Amygdala (tissue), 56 donors: Measurements from ENCODE around the gene GDF7.

Experiments
- DNase-seq, 56 donors: peaks; one replicate each; lab custom pipeline; 2025; lab: John Stamatoyannopoulos, UW

GDF7 gene

GRCh38 chr2:20666304-20667150, at the start of gene GDF7:
TSS of gene GDF7 (plus strand) at chr2:20667144. CDS start at chr2:20667240, 96 bp downstream.
- no peak for DNase-seq

- peak; percentile 37 to 98 (median 90) for DNase-seq
Observed at GRCh38 chr2:20617892-20618467, 49.0 kb upstream of the GDF7 start.

- DNase-seq = peak in 1 of 56 donors; percentile 30
Observed at GRCh38 chr2:20618468-20618885, 48.5 kb upstream of the GDF7 start.

- DNase-seq = no peak
Observed at GRCh38 chr2:20618886-20619521, 47.9 kb upstream of the GDF7 start.

- no peak for DNase-seq
Observed at GRCh38 chr2:20619624-20620024, 47.3 kb upstream of the GDF7 start.

- DNase-seq = no peak
Observed at GRCh38 chr2:20620271-20620681, 46.7 kb upstream of the GDF7 start.

- DNase-seq = no peak
Observed at GRCh38 chr2:20620696-20621365, 46.1 kb upstream of the GDF7 start.

GRCh38 chr2:20621366-20622295, 45.3 kb upstream of the GDF7 start:
- no peak for DNase-seq

GRCh38 chr2:20622296-20622686, 44.7 kb upstream of the GDF7 start:
- no peak for DNase-seq

- no peak for DNase-seq
Observed at GRCh38 chr2:20622731-20623130, 44.2 kb upstream of the GDF7 start.

- no peak for DNase-seq
Observed at GRCh38 chr2:20623241-20623640, 43.7 kb upstream of the GDF7 start.

- no peak for DNase-seq
Observed at GRCh38 chr2:20623741-20624155, 43.2 kb upstream of the GDF7 start.

- no peak for DNase-seq
Observed at GRCh38 chr2:20624156-20624883, 42.6 kb upstream of the GDF7 start.

- DNase-seq = no peak
Observed at GRCh38 chr2:20624884-20625485, 42.0 kb upstream of the GDF7 start.

GRCh38 chr2:20625491-20626391, 41.2 kb upstream of the GDF7 start:
- DNase-seq = peak in 3 of 56 donors; percentile 17 to 54 (median 32)

- DNase-seq = no peak
Observed at GRCh38 chr2:20626392-20626697, 40.6 kb upstream of the GDF7 start.

- no peak for DNase-seq
Observed at GRCh38 chr2:20626698-20627513, 40.0 kb upstream of the GDF7 start.
